Hepatocyte (in vitro differentiated cells): Measurements from ENCODE around the gene TUBD1. TPM values are rescaled to one million over a fixed set of nuclear protein-coding genes. Genes with fewer than 3 reads are reported as not detected.

Experiments
- DNase-seq: peaks from one replicate; pipeline ENCODE4 v3.0.0-alpha.2; 2016; ENCODE audit warnings: low spot score
- H2AFZ ChIP-seq: fragments of 200-600 bp; sonication (generic); 2 replicates; pipeline ENCODE4 v1.6.0; 2016; ENCODE audit warnings: antibody characterized with exemption, mild to moderate bottlenecking
- H3K27ac ChIP-seq: fragments of 200-600 bp; sonication (generic); 2 replicates; pipeline ENCODE4 v1.5.1; 2016; ENCODE audit warnings: mild to moderate bottlenecking
- H3K27me3 ChIP-seq: fragments of 200-600 bp; sonication (generic); 2 replicates; pipeline ENCODE4 v1.6.1; 2016
- H3K36me3 ChIP-seq: fragments of 200-600 bp; sonication (generic); replicated peaks from 2 replicates; pipeline ENCODE4 v1.5.1; 2016; ENCODE audit warnings: low read depth; ENCODE audit not compliant: insufficient read depth
- H3K4me1 ChIP-seq: fragments of 200-600 bp; sonication (generic); 2 replicates; pipeline ENCODE4 v1.5.1; 2016; ENCODE audit warnings: mild to moderate bottlenecking, moderate library complexity; ENCODE audit not compliant: insufficient read depth
- H3K4me2 ChIP-seq: fragments of 200-600 bp; sonication (generic); 2 replicates; pipeline ENCODE4 v1.6.0; 2016
- H3K4me3 ChIP-seq: fragments of 200-600 bp; sonication (generic); 2 replicates; pipeline ENCODE4 v1.5.1; 2016; ENCODE audit warnings: mild to moderate bottlenecking
- H3K79me2 ChIP-seq: fragments of 200-600 bp; sonication (generic); 2 replicates; pipeline ENCODE4 v1.6.0; 2017; ENCODE audit warnings: mild to moderate bottlenecking
- H3K9me2 ChIP-seq: fragments of 200-600 bp; sonication (generic); replicated peaks from 2 replicates; pipeline ENCODE4 v1.6.0; 2017; ENCODE audit warnings: mild to moderate bottlenecking; ENCODE audit not compliant: insufficient read depth
- H3K9me3 ChIP-seq: fragments of 200-600 bp; sonication (generic); 2 replicates; pipeline ENCODE4 v1.5.1; 2016; ENCODE audit warnings: low read depth, mild to moderate bottlenecking
- H4K20me1 ChIP-seq: fragments of 200-600 bp; sonication (generic); 2 replicates; pipeline ENCODE4 v1.6.0; 2016; ENCODE audit warnings: mild to moderate bottlenecking; ENCODE audit not compliant: insufficient read depth, poor library complexity, severe bottlenecking
- EZH2 ChIP-seq: fragments of 200-600 bp; sonication (generic); IDR thresholded peaks from 2 replicates; pipeline ENCODE4 v1.6.1; 2016; ENCODE audit warnings: antibody characterized with exemption, mild to moderate bottlenecking, borderline replicate concordance
- EZH2phosphoT487 ChIP-seq: fragments of 200-600 bp; sonication (generic); IDR thresholded peaks from one replicate; pipeline ENCODE4 v1.6.1; 2018; ENCODE audit warnings: antibody characterized with exemption, mild to moderate bottlenecking, low read depth, moderate library complexity; ENCODE audit not compliant: unreplicated experiment, severe bottlenecking
- WGBS: methylation state at CpG from one replicate; pipeline ENCODE4 v1.1.6; 2016; ENCODE audit warnings: low lambda C conversion rate; ENCODE audit errors: missing lambda C conversion rate; 5-methylcytosine and 5-hydroxymethylcytosine counted together
- polyA plus RNA-seq: library from polyadenylated mRNA; unstranded; fragments of >200 nt; fragmentation: Nextera tagmentation; extraction: Ambion mirVana; gene quantifications from 2 replicates; pipeline ENCODE4 v1.2.1, GENCODE V29; 2016
- total RNA-seq: library from RNA; depleted of rRNA; stranded (reverse); fragments of >200 nt; gene quantifications from 2 replicates; pipeline ENCODE4 v1.2.3, GENCODE V29; 2014
- TF ChIP-seq, protein P1 (sequence below): fragments of 200-600 bp; sonication (generic); IDR thresholded peaks from 2 replicates; pipeline ENCODE4 v1.5.1; 2016; ENCODE audit warnings: antibody characterized with exemption, mild to moderate bottlenecking; ENCODE audit not compliant: poor library complexity

Gene TUBD1
- total and polyA plus RNA-seq, 2 experiments from 2014 or later = 11.8 to 12.0 TPM

GRCh38 chr17:59892251-59892923, 356 bp downstream of the TUBD1 start:
- Histone ChIP-seq H3K4me3 (peak overlapping the region; percentile 27), H3K4me2 (peak overlapping the region; percentile 74), H3K36me3 (no peaks in the 10 kb centered on the region), H3K27me3 (no peaks in the 10 kb centered on the region), H4K20me1 (peaks cover 13% of the 10 kb centered on the region), H2AFZ (peak overlapping the region; percentile 36), H3K9me3 (no peaks in the 10 kb centered on the region), H3K4me1 (peaks cover 15% of the 10 kb centered on the region), H3K27ac (peak overlapping the region; percentile 30), H3K9me2 (no peaks in the 10 kb centered on the region), H3K79me2 (peaks cover 63% of the 10 kb centered on the region)
- 10% methylated on average over 25 of the region's 25 CpGs for WGBS
- TF ChIP-seq, protein P1, sequence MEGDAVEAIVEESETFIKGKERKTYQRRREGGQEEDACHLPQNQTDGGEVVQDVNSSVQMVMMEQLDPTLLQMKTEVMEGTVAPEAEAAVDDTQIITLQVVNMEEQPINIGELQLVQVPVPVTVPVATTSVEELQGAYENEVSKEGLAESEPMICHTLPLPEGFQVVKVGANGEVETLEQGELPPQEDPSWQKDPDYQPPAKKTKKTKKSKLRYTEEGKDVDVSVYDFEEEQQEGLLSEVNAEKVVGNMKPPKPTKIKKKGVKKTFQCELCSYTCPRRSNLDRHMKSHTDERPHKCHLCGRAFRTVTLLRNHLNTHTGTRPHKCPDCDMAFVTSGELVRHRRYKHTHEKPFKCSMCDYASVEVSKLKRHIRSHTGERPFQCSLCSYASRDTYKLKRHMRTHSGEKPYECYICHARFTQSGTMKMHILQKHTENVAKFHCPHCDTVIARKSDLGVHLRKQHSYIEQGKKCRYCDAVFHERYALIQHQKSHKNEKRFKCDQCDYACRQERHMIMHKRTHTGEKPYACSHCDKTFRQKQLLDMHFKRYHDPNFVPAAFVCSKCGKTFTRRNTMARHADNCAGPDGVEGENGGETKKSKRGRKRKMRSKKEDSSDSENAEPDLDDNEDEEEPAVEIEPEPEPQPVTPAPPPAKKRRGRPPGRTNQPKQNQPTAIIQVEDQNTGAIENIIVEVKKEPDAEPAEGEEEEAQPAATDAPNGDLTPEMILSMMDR = no peak
- TF ChIP-seq EZH2 = no peak
- no peak for TF ChIP-seq EZH2phosphoT487
- no peak for DNase-seq

DNA sequence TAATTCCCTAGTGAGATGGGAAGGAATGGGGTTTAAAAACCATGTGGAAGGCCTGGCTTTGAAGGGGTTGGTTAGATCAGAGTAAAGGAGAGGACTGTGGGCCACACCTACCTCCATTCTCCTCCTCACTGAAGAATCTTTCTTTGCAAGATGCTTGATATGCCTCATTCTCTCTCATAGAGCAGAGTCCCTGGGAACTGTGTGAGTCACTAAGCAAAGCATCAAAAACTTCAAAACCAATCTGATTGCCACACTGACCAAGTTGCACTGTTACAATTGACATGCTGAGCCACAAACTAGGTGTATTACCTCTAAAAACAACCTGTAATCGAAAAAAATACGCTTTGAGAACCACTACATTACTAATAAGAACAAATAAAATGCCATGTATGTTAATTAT, 2.0 kb downstream of the TUBD1 start:
- H3K4me2 ChIP-seq = no peak overlapping the region
- no peak overlapping the region for H3K4me3 ChIP-seq
- WGBS = 98% methylated on average over 2 of the region's 2 CpGs
- no peak overlapping the region for H2AFZ ChIP-seq
- no peaks in the 10 kb centered on the region for H3K9me2 ChIP-seq
- peaks cover 15% of the 10 kb centered on the region for H3K4me1 ChIP-seq
- DNase-seq = peak; percentile 7
- H4K20me1 ChIP-seq = peaks cover 13% of the 10 kb centered on the region
- no peak overlapping the region for H3K27ac ChIP-seq
- no peaks in the 10 kb centered on the region for H3K27me3 ChIP-seq
- H3K36me3 ChIP-seq = no peaks in the 10 kb centered on the region
- H3K9me3 ChIP-seq = no peaks in the 10 kb centered on the region
- TF ChIP-seq, protein P1 = no peak
- TF ChIP-seq EZH2 = no peak
- TF ChIP-seq EZH2phosphoT487 = no peak
- H3K79me2 ChIP-seq = peaks cover 46% of the 10 kb centered on the region

DNA sequence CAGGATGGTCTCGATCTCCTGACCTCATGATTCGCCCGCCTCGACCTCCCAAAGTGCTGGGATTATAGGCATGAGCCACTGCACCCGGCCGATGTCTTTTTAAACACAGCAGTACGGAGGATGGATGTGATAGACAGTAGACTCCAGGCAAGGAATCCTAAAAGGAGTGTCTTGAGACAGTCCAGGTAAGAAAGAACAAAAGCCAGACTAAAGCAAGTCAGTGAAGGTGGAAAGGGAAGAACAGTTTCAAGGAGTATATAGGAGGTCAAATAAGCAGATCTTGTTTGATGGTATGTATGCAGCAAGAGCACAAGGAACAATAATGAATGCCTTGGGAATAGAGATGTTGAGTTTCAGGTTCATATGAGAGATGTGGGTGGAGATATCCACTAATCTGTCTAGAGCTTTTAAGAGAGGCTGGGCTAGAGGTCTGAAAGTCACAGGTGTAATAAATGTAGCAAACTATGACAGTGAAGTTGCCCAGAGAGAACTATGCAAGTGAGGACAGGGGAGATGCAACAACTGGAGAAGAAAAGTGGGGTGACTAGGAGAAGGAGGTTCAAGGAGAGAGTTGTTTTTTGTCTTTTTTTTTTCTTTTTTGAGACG, 4.5 kb downstream of the TUBD1 start:
- Histone ChIP-seq H3K27ac (no peak overlapping the region), H4K20me1 (no peaks in the 10 kb centered on the region), H2AFZ (no peak overlapping the region), H3K9me2 (no peaks in the 10 kb centered on the region), H3K36me3 (no peaks in the 10 kb centered on the region), H3K4me2 (no peak overlapping the region), H3K4me1 (peaks cover 6% of the 10 kb centered on the region), H3K4me3 (no peak overlapping the region), H3K9me3 (no peaks in the 10 kb centered on the region), H3K79me2 (peaks cover 21% of the 10 kb centered on the region), H3K27me3 (no peaks in the 10 kb centered on the region)
- DNase-seq = no peak
- TF ChIP-seq EZH2phosphoT487 (no peak), EZH2 (no peak)
- TF ChIP-seq, protein P1 = no peak
- 97% methylated on average over 8 of the region's 8 CpGs for WGBS
